Endothelial cell (in vitro differentiated cells): ENCODE results near the gene BBLN. TPM values are rescaled to one million over a fixed set of nuclear protein-coding genes. Genes with fewer than 3 reads are reported as not detected.

ENCODE experiments used
- DNase-seq: peaks from one replicate; pipeline ENCODE4 v3.0.0; 2021; ENCODE audit warnings: low spot score
- H3K27ac Mint-ChIP-seq: one replicate; pipeline ENCODE4 v1.8.0; 2021; ENCODE audit warnings: mixed read lengths, inconsistent platforms; ENCODE audit not compliant: unreplicated experiment
- H3K27me3 Mint-ChIP-seq: one replicate; pipeline ENCODE4 v1.8.0; 2021; ENCODE audit warnings: mild to moderate bottlenecking, moderate library complexity, mixed read lengths, inconsistent platforms; ENCODE audit not compliant: unreplicated experiment
- H3K36me3 Mint-ChIP-seq: one replicate; pipeline ENCODE4 v1.8.0; 2021; ENCODE audit warnings: mild to moderate bottlenecking, low read depth, mixed read lengths, inconsistent platforms; ENCODE audit not compliant: unreplicated experiment
- H3K4me1 Mint-ChIP-seq: one replicate; pipeline ENCODE4 v1.8.0; 2021; ENCODE audit warnings: mild to moderate bottlenecking, mixed read lengths, inconsistent platforms; ENCODE audit not compliant: unreplicated experiment
- H3K4me3 Mint-ChIP-seq: one replicate; pipeline ENCODE4 v1.8.0; 2021; ENCODE audit warnings: mild to moderate bottlenecking, mixed read lengths, inconsistent platforms; ENCODE audit not compliant: unreplicated experiment
- H3K9me3 Mint-ChIP-seq: one replicate; pipeline ENCODE4 v1.8.0; 2021; ENCODE audit warnings: mixed read lengths, inconsistent platforms; ENCODE audit not compliant: unreplicated experiment
- CTCF ChIP-seq: fragments of 200-600 bp; sonication (generic); IDR thresholded peaks from one replicate; pipeline ENCODE4 v1.5.0; 2021; ENCODE audit warnings: antibody characterized with exemption; ENCODE audit not compliant: unreplicated experiment
- total RNA-seq: library from RNA; stranded (reverse); fragmentation: NEBNext Ultra II Directional; extraction: Animal tissue kit (Norgen Biotek cat#: 25700); gene quantifications from one replicate; pipeline ENCODE4 v1.2.1, GENCODE V29; 2021; ENCODE audit not compliant: unreplicated experiment

Gene BBLN
- total RNA-seq, 1 donor from 2014 or later: 62.1 TPM

GRCh38 chr9:128211981-128212281, 51.9 kb downstream of the BBLN start:
- H3K27ac Mint-ChIP-seq: no peak overlapping the region
- H3K9me3 Mint-ChIP-seq: peaks cover 3% of the 10 kb centered on the region
- peaks cover 3% of the 10 kb centered on the region for H3K36me3 Mint-ChIP-seq
- DNase-seq: no peak
- H3K4me1 Mint-ChIP-seq: peaks cover 8% of the 10 kb centered on the region
- peaks cover 8% of the 10 kb centered on the region for H3K27me3 Mint-ChIP-seq
- TF ChIP-seq CTCF: no peak
- no peak overlapping the region for H3K4me3 Mint-ChIP-seq

Other genes starting within 250 kb of the BBLN start
- gene ST6GALNAC4, start 243.2 kb upstream of the BBLN start, total RNA-seq: 25.0 TPM
- 2.4 TPM for gene PIP5KL1, start 229.5 kb upstream of the BBLN start, total RNA-seq
- gene DPM2, start 222.4 kb upstream of the BBLN start, total RNA-seq: 31.5 TPM
- 27.3 TPM for gene EEIG1, start 179.3 kb upstream of the BBLN start, total RNA-seq
- 9.9 TPM for gene NAIF1, start 92.9 kb upstream of the BBLN start, total RNA-seq
- gene SLC25A25, start 92.0 kb upstream of the BBLN start, total RNA-seq: 8.5 TPM
- gene PTGES2, start 32.5 kb upstream of the BBLN start, total RNA-seq: 39.8 TPM
- gene LCN2, start 10.8 kb upstream of the BBLN start, total RNA-seq: not detected
- 156 TPM for gene CIZ1, start 31.3 kb downstream of the BBLN start, total RNA-seq
- gene DNM1, start 43.1 kb downstream of the BBLN start, total RNA-seq: 8.0 TPM
- 69.4 TPM for gene GOLGA2, start 115.7 kb downstream of the BBLN start, total RNA-seq
- 26.8 TPM for gene SWI5, start 116.0 kb downstream of the BBLN start, total RNA-seq
- gene TRUB2, start 162.2 kb downstream of the BBLN start, total RNA-seq: 25.8 TPM
- 46.6 TPM for gene COQ4, start 162.6 kb downstream of the BBLN start, total RNA-seq
- gene SLC27A4, start 180.3 kb downstream of the BBLN start, total RNA-seq: 23.0 TPM
- 96.1 TPM for gene URM1, start 211.1 kb downstream of the BBLN start, total RNA-seq